Activated B cell treated with CpG ODN at 0.5 μM for 24 hours (primary cell): ENCODE measurements around the gene TOE1. TPM values are rescaled to one million over a fixed set of nuclear protein-coding genes. Genes with fewer than 3 reads are reported as not detected.

Experiments used
- ATAC-seq: fragments of 200-7000 bp; cut with Tn5 transposase; one replicate; pipeline ENCODE4 v1.10.0; 2021; ENCODE audit warnings: low read depth, mild to moderate bottlenecking, moderate library complexity
- CTCF ChIA-PET: fragments of 350-600 bp; sonication (Branson Sonifier 250); formaldehyde crosslinking; loops from one replicate; lab custom pipeline; 2021; ENCODE audit warnings: antibody characterized with exemption; lab: Charles Lee
- POLR2A ChIA-PET: fragments of 350-600 bp; sonication (Branson Sonifier 250); formaldehyde crosslinking; loops from one replicate; lab custom pipeline; 2021; ENCODE audit warnings: antibody characterized with exemption; lab: Charles Lee
- DNase-seq: peaks from one replicate; pipeline ENCODE4 v3.0.0; 2022
- H3K27ac Mint-ChIP-seq: one replicate; pipeline ENCODE4 v1.8.0; 2020; ENCODE audit warnings: mixed read lengths
- H3K27me3 Mint-ChIP-seq: one replicate; pipeline ENCODE4 v1.8.0; 2021; ENCODE audit warnings: mixed read lengths
- H3K36me3 Mint-ChIP-seq: one replicate; pipeline ENCODE4 v1.8.0; 2021; ENCODE audit warnings: low read depth, mixed read lengths
- H3K4me1 Mint-ChIP-seq: one replicate; pipeline ENCODE4 v1.8.0; 2021; ENCODE audit warnings: mixed read lengths
- H3K4me3 Mint-ChIP-seq: one replicate; pipeline ENCODE4 v1.8.0; 2020; ENCODE audit warnings: mild to moderate bottlenecking, mixed read lengths
- H3K9me3 Mint-ChIP-seq: one replicate; pipeline ENCODE4 v1.8.0; 2020; ENCODE audit warnings: mixed read lengths
- intact Hi-C: fragments of 100-400 bp; cut with micrococcal nuclease; formaldehyde crosslinking; loops from one replicate; pipeline ENCODE4 v1.15.1; 2024
- total RNA-seq: library from RNA; stranded (reverse); gene quantifications from 2 replicates; pipeline ENCODE4 v1.2.3, GENCODE V29; 2022
- TF ChIP-seq, protein P1 (sequence below): fragments of 200-600 bp; IDR thresholded peaks from one replicate; pipeline ENCODE4 v1.8.0; 2022; ENCODE audit warnings: antibody characterized with exemption, mild to moderate bottlenecking

TOE1 gene
- total RNA-seq, 1 donor from 2014 or later, result 24.6 TPM

DNA sequence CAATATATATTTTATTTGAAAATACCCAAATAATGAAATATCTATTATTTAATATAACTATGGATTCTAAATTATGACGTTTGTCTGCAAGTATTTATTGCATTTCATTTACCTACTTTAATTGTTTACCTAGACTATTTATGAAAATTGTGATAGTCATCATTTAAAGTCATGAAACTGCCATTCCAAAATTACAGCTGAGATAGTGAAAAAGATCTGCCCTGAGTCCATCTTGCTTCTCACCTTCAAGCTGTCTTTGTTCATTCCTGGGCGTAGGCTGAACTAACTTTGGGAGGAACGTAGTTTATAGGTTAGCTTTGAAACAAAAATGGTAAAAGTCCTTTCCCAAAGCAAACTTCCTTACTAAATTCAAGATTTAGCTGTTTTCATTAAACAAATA lies 25.7 kb upstream of the TOE1 start:
- ChIA-PET CTCF (no interaction called here), POLR2A (interaction anchor here (1.1 kb wide), 1 partner anchor 11 kb away, joined by 7 read pairs; no protein-coding TSS in a partner anchor)
- no peak for ATAC-seq
- no peak for DNase-seq
- no peaks in the 10 kb centered on the region for H3K9me3 Mint-ChIP-seq
- no peaks in the 10 kb centered on the region for H3K27me3 Mint-ChIP-seq
- no peaks in the 10 kb centered on the region for H3K36me3 Mint-ChIP-seq
- no peak overlapping the region for H3K27ac Mint-ChIP-seq
- intact Hi-C loops, result no loop called here
- no peaks in the 10 kb centered on the region for H3K4me1 Mint-ChIP-seq
- TF ChIP-seq, protein P1, sequence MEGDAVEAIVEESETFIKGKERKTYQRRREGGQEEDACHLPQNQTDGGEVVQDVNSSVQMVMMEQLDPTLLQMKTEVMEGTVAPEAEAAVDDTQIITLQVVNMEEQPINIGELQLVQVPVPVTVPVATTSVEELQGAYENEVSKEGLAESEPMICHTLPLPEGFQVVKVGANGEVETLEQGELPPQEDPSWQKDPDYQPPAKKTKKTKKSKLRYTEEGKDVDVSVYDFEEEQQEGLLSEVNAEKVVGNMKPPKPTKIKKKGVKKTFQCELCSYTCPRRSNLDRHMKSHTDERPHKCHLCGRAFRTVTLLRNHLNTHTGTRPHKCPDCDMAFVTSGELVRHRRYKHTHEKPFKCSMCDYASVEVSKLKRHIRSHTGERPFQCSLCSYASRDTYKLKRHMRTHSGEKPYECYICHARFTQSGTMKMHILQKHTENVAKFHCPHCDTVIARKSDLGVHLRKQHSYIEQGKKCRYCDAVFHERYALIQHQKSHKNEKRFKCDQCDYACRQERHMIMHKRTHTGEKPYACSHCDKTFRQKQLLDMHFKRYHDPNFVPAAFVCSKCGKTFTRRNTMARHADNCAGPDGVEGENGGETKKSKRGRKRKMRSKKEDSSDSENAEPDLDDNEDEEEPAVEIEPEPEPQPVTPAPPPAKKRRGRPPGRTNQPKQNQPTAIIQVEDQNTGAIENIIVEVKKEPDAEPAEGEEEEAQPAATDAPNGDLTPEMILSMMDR, result no peak
- H3K4me3 Mint-ChIP-seq, result no peak overlapping the region

DNA sequence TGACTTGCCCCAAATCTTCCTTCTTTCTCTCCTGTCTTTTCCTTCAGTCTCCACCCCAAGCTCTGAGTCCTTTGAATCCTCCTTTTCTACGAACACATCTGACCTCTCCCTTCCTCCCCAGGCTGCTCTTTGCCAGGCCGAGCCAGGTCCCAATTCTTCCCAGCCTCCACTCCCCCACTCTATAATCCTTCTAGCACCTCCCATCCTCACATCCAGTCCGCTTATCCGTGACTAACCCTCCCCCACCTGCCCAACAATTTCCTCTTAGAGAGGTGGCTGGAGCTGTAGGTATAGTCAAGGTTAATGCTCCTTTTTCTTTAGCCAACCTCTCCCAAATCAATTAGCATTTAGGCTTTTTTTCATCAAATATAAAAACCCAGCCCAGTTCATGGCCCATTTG lies 22.8 kb upstream of the TOE1 start:
- ATAC-seq (no peak), DNase-seq (no peak)
- POLR2A ChIA-PET, result no interaction called here
- Mint-ChIP-seq H3K36me3 (no peaks in the 10 kb centered on the region), H3K4me3 (no peak overlapping the region), H3K27ac (no peak overlapping the region), H3K9me3 (no peaks in the 10 kb centered on the region), H3K27me3 (no peaks in the 10 kb centered on the region), H3K4me1 (no peaks in the 10 kb centered on the region)
- intact Hi-C loops, result no loop called here
- CTCF ChIA-PET, result no interaction called here
- TF ChIP-seq, protein P1, result no peak

DNA sequence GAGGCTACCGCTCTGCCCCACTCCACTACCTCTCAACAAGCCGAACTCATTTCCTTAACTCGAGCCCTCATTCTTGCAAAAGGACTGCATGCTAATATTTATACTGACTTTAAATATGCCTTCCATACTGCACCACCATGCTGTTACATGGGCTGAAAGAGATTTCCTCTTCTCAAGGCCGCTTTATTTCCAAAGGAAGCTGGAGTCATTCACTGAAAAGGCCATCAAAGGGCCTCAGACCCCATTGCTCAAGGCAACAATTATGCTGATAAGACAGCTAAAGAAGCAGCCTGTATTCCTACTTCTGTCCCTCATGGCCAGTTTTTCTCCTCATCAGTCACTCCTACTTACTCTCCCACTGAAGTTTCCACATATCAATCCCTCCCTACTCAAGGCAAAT lies 20.2 kb upstream of the TOE1 start:
- no peak overlapping the region for H3K4me3 Mint-ChIP-seq
- ChIA-PET POLR2A (interaction anchor here (0.8 kb wide), 1 partner anchor 598 kb away, joined by 4 read pairs; no protein-coding TSS in a partner anchor), CTCF (no interaction called here)
- ATAC-seq (no peak), DNase-seq (no peak)
- H3K27me3 Mint-ChIP-seq, result no peaks in the 10 kb centered on the region
- peaks cover 3% of the 10 kb centered on the region for H3K4me1 Mint-ChIP-seq
- H3K9me3 Mint-ChIP-seq, result no peaks in the 10 kb centered on the region
- intact Hi-C loops, result no loop called here
- TF ChIP-seq, protein P1, result no peak
- H3K36me3 Mint-ChIP-seq, result no peaks in the 10 kb centered on the region
- no peak overlapping the region for H3K27ac Mint-ChIP-seq

DNA sequence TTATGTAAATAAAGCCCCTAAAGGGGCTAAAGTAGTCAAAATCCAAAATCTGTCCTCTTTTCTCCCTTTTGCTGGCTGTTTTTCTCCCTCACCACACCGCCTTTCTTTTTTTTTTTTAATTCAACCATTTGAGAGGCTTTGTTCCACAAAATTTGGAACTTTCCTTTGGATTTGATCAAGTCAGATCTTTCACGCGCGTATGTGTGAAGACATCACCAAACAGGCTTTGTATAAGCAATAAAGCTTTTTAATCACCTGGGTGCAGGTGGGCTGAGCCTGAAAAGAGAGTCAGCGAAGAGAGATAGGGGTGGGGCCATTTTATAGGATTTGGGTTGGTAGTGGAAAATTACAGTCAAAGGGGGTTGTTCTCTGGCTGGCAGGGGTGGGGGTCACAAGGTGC lies 18.5 kb upstream of the TOE1 start:
- Mint-ChIP-seq H3K4me3 (no peak overlapping the region), H3K27ac (no peak overlapping the region), H3K27me3 (no peaks in the 10 kb centered on the region), H3K9me3 (no peaks in the 10 kb centered on the region), H3K4me1 (peaks cover 6% of the 10 kb centered on the region), H3K36me3 (no peaks in the 10 kb centered on the region)
- TF ChIP-seq, protein P1, result no peak
- no peak for ATAC-seq
- intact Hi-C loops, result no loop called here
- no peak for DNase-seq
- ChIA-PET POLR2A (interaction anchor here (1.0 to 1.6 kb wide), 2 partner anchors 16 to 18 kb away, joined by 3 to 6 read pairs; partner anchors contain the start of genes MUTYH and TOE1), CTCF (no interaction called here)

DNA sequence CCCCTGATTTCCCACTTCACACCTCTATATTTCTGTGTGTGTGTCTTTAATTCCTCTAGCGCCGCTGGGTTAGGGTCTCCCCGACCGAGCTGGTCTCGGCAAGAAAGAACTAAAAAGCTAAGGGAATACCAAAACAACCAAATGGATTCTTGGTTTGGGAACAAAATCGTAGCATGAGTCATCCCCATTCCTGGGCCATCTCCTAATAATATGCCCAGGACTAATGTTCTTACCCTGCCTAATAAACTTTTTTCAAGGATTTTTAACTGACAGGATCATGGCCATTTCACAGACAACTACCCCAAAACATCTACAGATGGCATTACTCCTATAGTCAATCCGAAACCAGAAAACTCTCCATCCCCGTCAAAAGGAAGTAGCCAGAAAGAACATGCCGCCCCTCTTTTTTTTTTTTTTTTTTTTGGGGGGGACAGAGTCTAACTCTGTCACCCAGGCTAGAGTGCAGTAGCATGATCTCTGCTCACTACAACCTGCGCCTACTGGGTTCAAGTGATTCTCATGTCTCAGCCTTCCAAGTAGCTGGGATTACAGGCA lies 17.4 kb upstream of the TOE1 start:
- H3K27me3 Mint-ChIP-seq, result no peaks in the 10 kb centered on the region
- ChIA-PET POLR2A (interaction anchor here (0.7 kb wide), 1 partner anchor 19 kb away, joined by 7 read pairs; no protein-coding TSS in a partner anchor), CTCF (no interaction called here)
- no peaks in the 10 kb centered on the region for H3K36me3 Mint-ChIP-seq
- no peak overlapping the region for H3K4me3 Mint-ChIP-seq
- peaks cover 9% of the 10 kb centered on the region for H3K4me1 Mint-ChIP-seq
- ATAC-seq (no peak), DNase-seq (no peak)
- H3K27ac Mint-ChIP-seq, result no peak overlapping the region
- intact Hi-C loops, result no loop called here
- H3K9me3 Mint-ChIP-seq, result no peaks in the 10 kb centered on the region
- TF ChIP-seq, protein P1, result no peak
